GM23338 (cell line): Measurements from ENCODE around the gene SELPLG. TPM values are rescaled to one million over a fixed set of nuclear protein-coding genes. Genes with fewer than 3 reads are reported as not detected.

Experiments
- ATAC-seq: fragments of 200-7000 bp; cut with Tn5 transposase; 3 replicates; pipeline ENCODE4 v1.9.1; 2020
- DNase-seq: peaks from one replicate; pipeline ENCODE4 v3.0.0-alpha.2; 2015; ENCODE audit warnings: low spot score
- H2AFZ ChIP-seq: fragments of 200-600 bp; sonication (generic); 2 replicates; pipeline ENCODE4 v1.8.0; 2016; ENCODE audit warnings: antibody characterized with exemption, mild to moderate bottlenecking, moderate library complexity
- H3F3A ChIP-seq: fragments of 200-600 bp; sonication (generic); replicated peaks from 2 replicates; pipeline ENCODE4 v1.8.0; 2017; ENCODE audit warnings: antibody characterized with exemption, mixed run types, low read depth
- H3K27ac ChIP-seq: fragments of 200-600 bp; sonication (generic); 2 replicates; pipeline ENCODE4 v1.6.1; 2016; ENCODE audit warnings: low read depth
- H3K27me3 ChIP-seq: fragments of 200-600 bp; sonication (generic); 2 replicates; pipeline ENCODE4 v1.8.0; 2016; ENCODE audit warnings: mild to moderate bottlenecking, mixed run types, moderate library complexity; ENCODE audit not compliant: insufficient read depth
- H3K36me3 ChIP-seq: fragments of 200-600 bp; sonication (generic); 2 replicates; pipeline ENCODE4 v1.8.0; 2016; ENCODE audit warnings: mild to moderate bottlenecking; ENCODE audit not compliant: insufficient read depth
- H3K4me1 ChIP-seq: fragments of 200-600 bp; sonication (generic); 2 replicates; pipeline ENCODE4 v1.8.0; 2016; ENCODE audit warnings: mild to moderate bottlenecking, moderate library complexity; ENCODE audit not compliant: insufficient read depth
- H3K4me2 ChIP-seq: fragments of 200-600 bp; sonication (generic); 2 replicates; pipeline ENCODE4 v1.7.1; 2017; ENCODE audit warnings: mixed run types
- H3K4me3 ChIP-seq: fragments of 200-600 bp; sonication (generic); 2 replicates; pipeline ENCODE4 v1.6.1; 2016; ENCODE audit warnings: mixed run types
- H3K79me2 ChIP-seq: fragments of 200-600 bp; sonication (generic); replicated peaks from 2 replicates; pipeline ENCODE4 v1.8.0; 2017; ENCODE audit warnings: mild to moderate bottlenecking; ENCODE audit not compliant: insufficient read depth
- H3K9me2 ChIP-seq: fragments of 200-600 bp; sonication (generic); 2 replicates; pipeline ENCODE4 v1.8.0; 2017; ENCODE audit not compliant: insufficient read depth
- H4K20me1 ChIP-seq: fragments of 200-600 bp; sonication (generic); replicated peaks from 2 replicates; pipeline ENCODE4 v1.8.0; 2017; ENCODE audit warnings: mild to moderate bottlenecking; ENCODE audit not compliant: insufficient read depth
- H3K27ac Mint-ChIP-seq: 2 replicates; pipeline ENCODE4 v1.8.0; 2020; ENCODE audit warnings: inconsistent platforms, mild to moderate bottlenecking, moderate library complexity, mixed read lengths
- H3K27me3 Mint-ChIP-seq: 3 replicates; pipeline ENCODE4 v1.8.0; 2022; ENCODE audit warnings: low read depth, mild to moderate bottlenecking, moderate library complexity, mixed read lengths, inconsistent platforms; ENCODE audit not compliant: insufficient read depth, poor library complexity
- H3K36me3 Mint-ChIP-seq: 3 replicates; pipeline ENCODE4 v1.8.0; 2021; ENCODE audit warnings: low read depth, mild to moderate bottlenecking, inconsistent platforms, moderate library complexity, mixed read lengths
- H3K4me1 Mint-ChIP-seq: 3 replicates; pipeline ENCODE4 v1.8.0; 2020; ENCODE audit warnings: mild to moderate bottlenecking, inconsistent platforms, mixed read lengths
- H3K4me3 Mint-ChIP-seq: 3 replicates; pipeline ENCODE4 v1.8.0; 2021; ENCODE audit warnings: moderate library complexity, mild to moderate bottlenecking, inconsistent platforms, mixed read lengths
- H3K9me3 Mint-ChIP-seq: 3 replicates; pipeline ENCODE4 v1.8.0; 2020; ENCODE audit warnings: moderate library complexity, mild to moderate bottlenecking, inconsistent platforms, mixed read lengths
- CREB1 ChIP-seq: fragments of 250-450 bp; sonication (Bioruptor Pico); IDR thresholded peaks from 2 replicates; pipeline ENCODE4 v1.5.0; 2020; ENCODE audit warnings: low read depth, mild to moderate bottlenecking, moderate library complexity
- EZH2 ChIP-seq: fragments of 200-600 bp; sonication (generic); IDR thresholded peaks from one replicate; pipeline ENCODE4 v1.8.0; 2017; ENCODE audit warnings: antibody characterized with exemption, mild to moderate bottlenecking, low read depth; ENCODE audit not compliant: unreplicated experiment
- EZH2phosphoT487 ChIP-seq: fragments of 200-600 bp; sonication (generic); IDR thresholded peaks from one replicate; pipeline ENCODE4 v1.8.1; 2018; ENCODE audit warnings: antibody characterized with exemption; ENCODE audit not compliant: unreplicated experiment
- STAT1 ChIP-seq: IDR thresholded peaks from one replicate; pipeline ENCODE4 v1.6.1; 2016; ENCODE audit warnings: antibody characterized with exemption; ENCODE audit not compliant: unreplicated experiment
- ZNF114 ChIP-seq: fragments of 250-450 bp; sonication (Bioruptor Pico); IDR thresholded peaks from 2 replicates; pipeline ENCODE4 v1.5.0; 2020; ENCODE audit warnings: mild to moderate bottlenecking, moderate library complexity
- ZNF331 ChIP-seq: fragments of 250-450 bp; sonication (Bioruptor Pico); IDR thresholded peaks from 2 replicates; pipeline ENCODE4 v1.5.0; 2020; ENCODE audit warnings: low read depth, mild to moderate bottlenecking, moderate library complexity
- polyA plus RNA-seq: library from polyadenylated mRNA; unstranded; fragments of >200 nt; fragmentation: Nextera tagmentation; extraction: Ambion mirVana; gene quantifications from 2 replicates; pipeline ENCODE4 v1.2.1, GENCODE V29; 2016
- total RNA-seq: library from RNA; depleted of rRNA; stranded (reverse); fragments of >200 nt; shearing (Covaris generic); gene quantifications from 2 replicates; pipeline ENCODE4 v1.2.3, GENCODE V29; 2014
- TF ChIP-seq, protein P1 (sequence below): IDR thresholded peaks from 2 replicates; pipeline ENCODE4 v1.6.1; 2016; ENCODE audit warnings: antibody characterized with exemption
- TF ChIP-seq, protein P2 (sequence below): fragments of 250-450 bp; sonication (Bioruptor Pico); IDR thresholded peaks from 2 replicates; pipeline ENCODE4 v1.5.0; 2020; ENCODE audit warnings: mild to moderate bottlenecking, moderate library complexity

The SELPLG gene
- total and polyA plus RNA-seq, 2 experiments from 2014 or later: 0.16 to 0.56 TPM

DNA sequence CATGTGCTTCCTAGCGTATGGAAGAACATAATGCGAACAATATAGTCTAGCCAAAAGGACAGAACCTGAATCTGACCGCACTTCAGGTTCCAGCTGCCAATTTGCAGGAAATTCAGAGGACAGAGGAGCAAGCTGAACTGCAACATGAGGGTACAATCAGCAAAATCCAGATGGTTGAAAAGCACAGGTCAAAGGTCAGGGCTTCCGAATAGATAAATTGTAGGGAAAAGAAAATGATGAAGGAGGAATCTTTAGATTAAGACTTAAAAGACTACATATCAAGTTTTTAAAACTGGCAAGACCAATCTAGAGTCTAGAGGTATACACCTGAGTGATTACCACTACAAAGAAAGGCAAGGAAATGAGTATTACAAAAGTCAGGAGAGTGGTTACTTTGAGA is 42.1 kb upstream of the SELPLG start:
- Mint-ChIP-seq H3K27me3 (peaks cover 1% of the 10 kb centered on the region), H3K4me1 (peaks cover 7% of the 10 kb centered on the region; the same call in 2 of the 3 replicates), H3K36me3 (peaks cover 3% of the 10 kb centered on the region; the same call in 1 of the 3 replicates), H3K27ac (peak overlapping the region; percentile 18; the same call in 1 of the 2 replicates), H3K9me3 (no peaks in the 10 kb centered on the region), H3K4me3 (no peak overlapping the region)
- Histone ChIP-seq H3K4me1 (0 out of 2 replicates have a peak, but pooled peaks cover 6% of the 10 kb centered on the region), H3K4me2 (no peak overlapping the region), H3F3A (no peaks in the 10 kb centered on the region), H3K9me2 (no peaks in the 10 kb centered on the region), H3K36me3 (no peaks in the 10 kb centered on the region), H3K4me3 (no peak overlapping the region), H4K20me1 (no peaks in the 10 kb centered on the region), H3K27me3 (no peaks in the 10 kb centered on the region), H3K79me2 (peaks cover 22% of the 10 kb centered on the region), H3K27ac (no peak overlapping the region), H2AFZ (no peak overlapping the region)
- TF ChIP-seq, protein P1, sequence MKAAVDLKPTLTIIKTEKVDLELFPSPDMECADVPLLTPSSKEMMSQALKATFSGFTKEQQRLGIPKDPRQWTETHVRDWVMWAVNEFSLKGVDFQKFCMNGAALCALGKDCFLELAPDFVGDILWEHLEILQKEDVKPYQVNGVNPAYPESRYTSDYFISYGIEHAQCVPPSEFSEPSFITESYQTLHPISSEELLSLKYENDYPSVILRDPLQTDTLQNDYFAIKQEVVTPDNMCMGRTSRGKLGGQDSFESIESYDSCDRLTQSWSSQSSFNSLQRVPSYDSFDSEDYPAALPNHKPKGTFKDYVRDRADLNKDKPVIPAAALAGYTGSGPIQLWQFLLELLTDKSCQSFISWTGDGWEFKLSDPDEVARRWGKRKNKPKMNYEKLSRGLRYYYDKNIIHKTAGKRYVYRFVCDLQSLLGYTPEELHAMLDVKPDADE: no peak
- no peak for TF ChIP-seq ZNF331 (CRISPR knock-in tag)
- DNase-seq (no peak), ATAC-seq (no peak)

DNA sequence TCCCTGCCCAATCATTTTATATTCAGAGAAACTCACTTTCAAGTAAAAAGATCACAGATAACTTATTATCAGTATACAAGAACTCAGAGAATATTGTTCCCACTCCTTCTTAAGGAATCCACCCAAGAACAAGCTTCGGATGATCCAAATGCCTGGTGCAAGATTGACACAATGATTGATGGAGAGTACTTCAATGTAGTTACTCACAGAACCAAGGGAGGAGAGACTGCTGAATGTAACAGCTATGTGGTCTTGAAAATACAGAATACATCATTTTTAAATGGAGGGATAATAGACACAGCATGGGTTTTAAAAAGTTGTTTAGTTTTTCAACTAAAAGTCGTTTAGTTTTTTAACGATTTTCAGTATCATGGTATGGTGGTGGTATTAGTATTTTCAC is 38.4 kb upstream of the SELPLG start:
- Histone ChIP-seq H4K20me1 (peaks cover 6% of the 10 kb centered on the region), H3K79me2 (peaks cover 5% of the 10 kb centered on the region; the same call in 1 of the 2 replicates)
- peaks cover 1% of the 10 kb centered on the region for H3K27me3 Mint-ChIP-seq

DNA sequence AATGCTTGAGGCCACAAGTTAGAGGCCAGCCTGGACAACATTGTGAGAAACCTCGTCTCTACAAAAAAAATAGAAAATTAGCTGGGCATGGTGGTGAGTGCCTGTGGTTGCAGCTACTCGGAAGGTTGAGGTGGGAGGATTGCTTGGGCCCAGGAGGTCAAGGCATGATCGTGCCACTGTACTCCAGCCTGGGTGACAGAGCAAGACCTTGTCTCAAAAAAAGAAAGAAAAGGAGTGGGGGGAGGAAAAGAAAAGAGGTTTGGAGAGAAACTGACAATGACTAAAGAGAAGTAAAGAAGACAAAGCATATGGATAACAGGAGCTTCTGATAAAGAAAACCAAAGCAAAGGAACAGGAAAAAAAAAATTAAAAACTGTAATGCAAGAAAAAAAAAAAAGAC is 37.4 kb upstream of the SELPLG start:
- H3K36me3 ChIP-seq: no peaks in the 10 kb centered on the region
- no peak overlapping the region for H2AFZ ChIP-seq
- H3K27ac ChIP-seq: no peak overlapping the region
- Mint-ChIP-seq H3K27ac (peak overlapping the region; percentile 66), H3K4me3 (no peak overlapping the region), H3K36me3 (peaks cover 3% of the 10 kb centered on the region; the same call in 1 of the 3 replicates), H3K4me1 (peaks cover 18% of the 10 kb centered on the region), H3K27me3 (peaks cover 3% of the 10 kb centered on the region), H3K9me3 (no peaks in the 10 kb centered on the region)
- no peaks in the 10 kb centered on the region for H3F3A ChIP-seq
- no peak overlapping the region for H3K4me3 ChIP-seq
- no peak overlapping the region for H3K4me2 ChIP-seq
- DNase-seq (no peak), ATAC-seq (peak; percentile 46; the same call in 2 of the 3 replicates)
- no peak for TF ChIP-seq ZNF331 (CRISPR knock-in tag)
- TF ChIP-seq, protein P1: no peak
- TF ChIP-seq, protein P2, sequence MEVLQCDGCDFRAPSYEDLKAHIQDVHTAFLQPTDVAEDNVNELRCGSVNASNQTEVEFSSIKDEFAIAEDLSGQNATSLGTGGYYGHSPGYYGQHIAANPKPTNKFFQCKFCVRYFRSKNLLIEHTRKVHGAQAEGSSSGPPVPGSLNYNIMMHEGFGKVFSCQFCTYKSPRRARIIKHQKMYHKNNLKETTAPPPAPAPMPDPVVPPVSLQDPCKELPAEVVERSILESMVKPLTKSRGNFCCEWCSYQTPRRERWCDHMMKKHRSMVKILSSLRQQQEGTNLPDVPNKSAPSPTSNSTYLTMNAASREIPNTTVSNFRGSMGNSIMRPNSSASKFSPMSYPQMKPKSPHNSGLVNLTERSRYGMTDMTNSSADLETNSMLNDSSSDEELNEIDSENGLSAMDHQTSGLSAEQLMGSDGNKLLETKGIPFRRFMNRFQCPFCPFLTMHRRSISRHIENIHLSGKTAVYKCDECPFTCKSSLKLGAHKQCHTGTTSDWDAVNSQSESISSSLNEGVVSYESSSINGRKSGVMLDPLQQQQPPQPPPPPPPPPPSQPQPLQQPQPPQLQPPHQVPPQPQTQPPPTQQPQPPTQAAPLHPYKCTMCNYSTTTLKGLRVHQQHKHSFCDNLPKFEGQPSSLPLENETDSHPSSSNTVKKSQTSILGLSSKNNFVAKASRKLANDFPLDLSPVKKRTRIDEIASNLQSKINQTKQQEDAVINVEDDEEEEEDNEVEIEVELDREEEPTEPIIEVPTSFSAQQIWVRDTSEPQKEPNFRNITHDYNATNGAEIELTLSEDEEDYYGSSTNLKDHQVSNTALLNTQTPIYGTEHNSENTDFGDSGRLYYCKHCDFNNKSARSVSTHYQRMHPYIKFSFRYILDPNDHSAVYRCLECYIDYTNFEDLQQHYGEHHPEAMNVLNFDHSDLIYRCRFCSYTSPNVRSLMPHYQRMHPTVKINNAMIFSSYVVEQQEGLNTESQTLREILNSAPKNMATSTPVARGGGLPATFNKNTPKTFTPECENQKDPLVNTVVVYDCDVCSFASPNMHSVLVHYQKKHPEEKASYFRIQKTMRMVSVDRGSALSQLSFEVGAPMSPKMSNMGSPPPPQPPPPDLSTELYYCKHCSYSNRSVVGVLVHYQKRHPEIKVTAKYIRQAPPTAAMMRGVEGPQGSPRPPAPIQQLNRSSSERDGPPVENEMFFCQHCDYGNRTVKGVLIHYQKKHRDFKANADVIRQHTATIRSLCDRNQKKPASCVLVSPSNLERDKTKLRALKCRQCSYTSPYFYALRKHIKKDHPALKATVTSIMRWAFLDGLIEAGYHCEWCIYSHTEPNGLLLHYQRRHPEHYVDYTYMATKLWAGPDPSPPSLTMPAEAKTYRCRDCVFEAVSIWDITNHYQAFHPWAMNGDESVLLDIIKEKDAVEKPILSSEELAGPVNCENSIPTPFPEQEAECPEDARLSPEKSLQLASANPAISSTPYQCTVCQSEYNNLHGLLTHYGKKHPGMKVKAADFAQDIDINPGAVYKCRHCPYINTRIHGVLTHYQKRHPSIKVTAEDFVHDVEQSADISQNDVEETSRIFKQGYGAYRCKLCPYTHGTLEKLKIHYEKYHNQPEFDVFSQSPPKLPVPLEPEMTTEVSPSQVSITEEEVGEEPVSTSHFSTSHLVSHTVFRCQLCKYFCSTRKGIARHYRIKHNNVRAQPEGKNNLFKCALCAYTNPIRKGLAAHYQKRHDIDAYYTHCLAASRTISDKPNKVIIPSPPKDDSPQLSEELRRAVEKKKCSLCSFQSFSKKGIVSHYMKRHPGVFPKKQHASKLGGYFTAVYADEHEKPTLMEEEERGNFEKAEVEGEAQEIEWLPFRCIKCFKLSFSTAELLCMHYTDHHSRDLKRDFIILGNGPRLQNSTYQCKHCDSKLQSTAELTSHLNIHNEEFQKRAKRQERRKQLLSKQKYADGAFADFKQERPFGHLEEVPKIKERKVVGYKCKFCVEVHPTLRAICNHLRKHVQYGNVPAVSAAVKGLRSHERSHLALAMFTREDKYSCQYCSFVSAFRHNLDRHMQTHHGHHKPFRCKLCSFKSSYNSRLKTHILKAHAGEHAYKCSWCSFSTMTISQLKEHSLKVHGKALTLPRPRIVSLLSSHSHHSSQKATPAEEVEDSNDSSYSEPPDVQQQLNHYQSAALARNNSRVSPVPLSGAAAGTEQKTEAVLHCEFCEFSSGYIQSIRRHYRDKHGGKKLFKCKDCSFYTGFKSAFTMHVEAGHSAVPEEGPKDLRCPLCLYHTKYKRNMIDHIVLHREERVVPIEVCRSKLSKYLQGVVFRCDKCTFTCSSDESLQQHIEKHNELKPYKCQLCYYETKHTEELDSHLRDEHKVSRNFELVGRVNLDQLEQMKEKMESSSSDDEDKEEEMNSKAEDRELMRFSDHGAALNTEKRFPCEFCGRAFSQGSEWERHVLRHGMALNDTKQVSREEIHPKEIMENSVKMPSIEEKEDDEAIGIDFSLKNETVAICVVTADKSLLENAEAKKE: no peak
- TF ChIP-seq ZNF114: no peak
- peaks cover 5% of the 10 kb centered on the region; the same call in 1 of the 2 replicates for H3K79me2 ChIP-seq
- no peaks in the 10 kb centered on the region for H3K9me2 ChIP-seq
- H4K20me1 ChIP-seq: peaks cover 6% of the 10 kb centered on the region
- H3K27me3 ChIP-seq: no peaks in the 10 kb centered on the region
- H3K4me1 ChIP-seq: 0 out of 2 replicates have a peak, but pooled peaks cover 6% of the 10 kb centered on the region

More for the DNA sequence above, 38.4 kb upstream of the SELPLG start:
- Histone ChIP-seq H3F3A (no peaks in the 10 kb centered on the region), H3K4me2 (no peak overlapping the region), H3K27ac (no peak overlapping the region), H3K27me3 (no peaks in the 10 kb centered on the region), H3K4me3 (no peak overlapping the region), H3K4me1 (0 out of 2 replicates have a peak, but pooled peaks cover 6% of the 10 kb centered on the region), H3K9me2 (no peaks in the 10 kb centered on the region), H3K36me3 (no peaks in the 10 kb centered on the region), H2AFZ (no peak overlapping the region)
- Mint-ChIP-seq H3K4me3 (no peak overlapping the region), H3K27ac (no peak overlapping the region), H3K36me3 (peaks cover 3% of the 10 kb centered on the region; the same call in 1 of the 3 replicates), H3K9me3 (no peaks in the 10 kb centered on the region), H3K4me1 (peaks cover 18% of the 10 kb centered on the region)
- ATAC-seq (no peak), DNase-seq (no peak)
- TF ChIP-seq EZH2 (no peak), CREB1 (CRISPR knock-in tag) (no peak), STAT1 (no peak), ZNF331 (CRISPR knock-in tag) (no peak), EZH2phosphoT487 (no peak)
